H1 (cell line): ENCODE results near the gene PLSCR1.

ENCODE experiments used
- EP300 ChIP-seq, 2 experiments: IDR thresholded peaks; 1 replicate in 1 of 2; 2 replicates in 1 of 2; pipeline ENCODE4 v1.6.1; 2011 to 2012; ENCODE audit warnings: low read depth in 2 of 2, low read length in 2 of 2, mild to moderate bottlenecking in 2 of 2, borderline replicate concordance in 1 of 2, inconsistent platforms in 1 of 2, moderate library complexity in 1 of 2
- SIN3A ChIP-seq, 2 experiments: IDR thresholded peaks in 1 of 2; conservative IDR thresholded peaks in 1 of 2; 2 replicates each; pipeline ENCODE4 v1.6.1; 2011 to 2012; ENCODE audit warnings: low read length in 2 of 2, improper control_type of control experiment in 1 of 2, low read depth in 1 of 2, mild to moderate bottlenecking in 1 of 2
- SP2 ChIP-seq: IDR thresholded peaks from 2 replicates; pipeline ENCODE4 v1.6.1; 2012; ENCODE audit warnings: mild to moderate bottlenecking, low read length, inconsistent platforms
- USF2 ChIP-seq: IDR thresholded peaks from 2 replicates; pipeline ENCODE4 v1.6.1; 2011; ENCODE audit warnings: low read length, improper control_type of control experiment
- TF ChIP-seq, protein P1 (sequence below): IDR thresholded peaks from 2 replicates; pipeline ENCODE4 v1.6.1; 2012; ENCODE audit warnings: inconsistent platforms
- TF ChIP-seq, protein P2 (sequence below), 3 experiments: IDR thresholded peaks; 1 replicate in 2 of 3; 2 replicates in 1 of 3; pipeline versions ENCODE4 v1.5.1 to v1.6.1; 2011; ENCODE audit warnings: low read length in 3 of 3, mild to moderate bottlenecking in 3 of 3, inconsistent platforms in 2 of 3, low read depth in 1 of 3, moderate library complexity in 1 of 3; ENCODE audit not compliant: insufficient read depth in 1 of 3; ENCODE audit errors: control extremely low read depth in 1 of 3

DNA sequence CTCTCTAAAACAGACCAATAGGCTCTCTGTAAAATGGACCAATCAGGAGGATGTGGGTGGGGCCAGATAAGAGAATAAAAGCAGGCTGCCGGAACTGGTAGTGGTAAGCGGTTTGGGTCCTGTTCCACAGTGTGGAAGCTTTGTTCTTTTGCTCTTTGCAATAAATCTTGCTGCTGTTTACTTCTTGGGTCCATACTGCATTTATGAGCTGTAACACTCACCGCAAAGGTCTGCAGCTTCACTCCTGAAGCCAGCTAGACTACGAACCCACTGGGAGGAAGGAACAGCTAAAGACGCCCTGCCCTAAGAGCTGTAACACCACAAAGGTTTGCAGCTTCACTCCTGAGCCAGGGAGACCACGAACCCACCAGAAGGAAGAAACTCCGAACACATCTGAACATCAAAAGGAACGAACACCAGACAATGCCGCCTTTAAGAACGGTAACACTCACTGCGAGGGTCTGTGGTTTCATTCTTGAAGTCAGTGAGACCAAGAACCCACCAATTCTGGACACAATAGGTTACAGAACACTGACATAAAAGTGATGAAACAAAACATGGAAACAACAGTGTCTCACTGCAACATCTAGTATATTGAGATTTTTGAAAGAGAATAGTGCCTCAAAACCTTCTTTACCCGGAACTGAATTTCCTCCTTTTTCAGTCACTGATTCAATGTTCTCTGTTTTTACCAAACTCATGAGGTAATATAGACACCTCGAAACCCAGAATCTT is 46.2 kb downstream of the PLSCR1 start:
- TF ChIP-seq USF2, result no peak
- TF ChIP-seq, protein P1, sequence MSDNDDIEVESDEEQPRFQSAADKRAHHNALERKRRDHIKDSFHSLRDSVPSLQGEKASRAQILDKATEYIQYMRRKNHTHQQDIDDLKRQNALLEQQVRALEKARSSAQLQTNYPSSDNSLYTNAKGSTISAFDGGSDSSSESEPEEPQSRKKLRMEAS, result no peak
- no peak for TF ChIP-seq SP2
- TF ChIP-seq, protein P2, sequence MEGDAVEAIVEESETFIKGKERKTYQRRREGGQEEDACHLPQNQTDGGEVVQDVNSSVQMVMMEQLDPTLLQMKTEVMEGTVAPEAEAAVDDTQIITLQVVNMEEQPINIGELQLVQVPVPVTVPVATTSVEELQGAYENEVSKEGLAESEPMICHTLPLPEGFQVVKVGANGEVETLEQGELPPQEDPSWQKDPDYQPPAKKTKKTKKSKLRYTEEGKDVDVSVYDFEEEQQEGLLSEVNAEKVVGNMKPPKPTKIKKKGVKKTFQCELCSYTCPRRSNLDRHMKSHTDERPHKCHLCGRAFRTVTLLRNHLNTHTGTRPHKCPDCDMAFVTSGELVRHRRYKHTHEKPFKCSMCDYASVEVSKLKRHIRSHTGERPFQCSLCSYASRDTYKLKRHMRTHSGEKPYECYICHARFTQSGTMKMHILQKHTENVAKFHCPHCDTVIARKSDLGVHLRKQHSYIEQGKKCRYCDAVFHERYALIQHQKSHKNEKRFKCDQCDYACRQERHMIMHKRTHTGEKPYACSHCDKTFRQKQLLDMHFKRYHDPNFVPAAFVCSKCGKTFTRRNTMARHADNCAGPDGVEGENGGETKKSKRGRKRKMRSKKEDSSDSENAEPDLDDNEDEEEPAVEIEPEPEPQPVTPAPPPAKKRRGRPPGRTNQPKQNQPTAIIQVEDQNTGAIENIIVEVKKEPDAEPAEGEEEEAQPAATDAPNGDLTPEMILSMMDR (IDR thresholded peaks at IDR 0.05; ENCODE audit: control extremely low read depth in 1 of 3, insufficient read depth in 1 of 3, low read depth in 1 of 3, low read length in 3 of 3), result no peak
- TF ChIP-seq SIN3A (conservative IDR thresholded peaks at IDR 0.05 in 1 of 2, IDR thresholded peaks at IDR 0.05 in 1 of 2; ENCODE audit: low read depth in 1 of 2, low read length in 2 of 2), result no peak
- no peak for TF ChIP-seq EP300 (IDR thresholded peaks at IDR 0.05; ENCODE audit: borderline replicate concordance in 1 of 2, low read depth in 2 of 2, low read length in 2 of 2)
